ENCODE results near the gene RPGRIP1L. TPM values are rescaled to one million over a fixed set of nuclear protein-coding genes. Genes with fewer than 3 reads are reported as not detected.

The RPGRIP1L gene
- total RNA-seq, 1 donor from 2014 or later: 12.0 TPM

- Mint-ChIP-seq H3K4me1 (ENCODE audit: unreplicated experiment) (peaks cover 10% of the 10 kb centered on the region), H3K9me3 (ENCODE audit: unreplicated experiment) (no peaks in the 10 kb centered on the region), H3K27me3 (ENCODE audit: unreplicated experiment) (no peaks in the 10 kb centered on the region), H3K4me3 (ENCODE audit: unreplicated experiment) (no peak overlapping the region), H3K27ac (ENCODE audit: unreplicated experiment) (no peak overlapping the region), H3K36me3 (ENCODE audit: unreplicated experiment) (peaks cover 10% of the 10 kb centered on the region)
- DNase-seq (ENCODE audit: extremely low spot score, unreplicated experiment): no peak
- no peak for TF ChIP-seq CTCF (IDR thresholded peaks at IDR 0.05)
Measured at GRCh38 chr16:53631236-53632025, 72.2 kb downstream of the RPGRIP1L start.

- DNase-seq (ENCODE audit: extremely low spot score, unreplicated experiment): no peak
- Mint-ChIP-seq H3K4me1 (ENCODE audit: unreplicated experiment) (peaks cover 16% of the 10 kb centered on the region), H3K27me3 (ENCODE audit: unreplicated experiment) (no peaks in the 10 kb centered on the region), H3K4me3 (ENCODE audit: unreplicated experiment) (no peak overlapping the region), H3K27ac (ENCODE audit: unreplicated experiment) (no peak overlapping the region), H3K36me3 (ENCODE audit: unreplicated experiment) (peaks cover 7% of the 10 kb centered on the region), H3K9me3 (ENCODE audit: unreplicated experiment) (no peaks in the 10 kb centered on the region)
- no peak for TF ChIP-seq CTCF (IDR thresholded peaks at IDR 0.05)
Measured at GRCh38 chr16:53629607-53630312, 73.9 kb downstream of the RPGRIP1L start.

GRCh38 chr16:53629151-53629550 lies 74.5 kb downstream of the RPGRIP1L start:
- Mint-ChIP-seq H3K27ac (ENCODE audit: unreplicated experiment) (no peak overlapping the region), H3K4me3 (ENCODE audit: unreplicated experiment) (no peak overlapping the region), H3K36me3 (ENCODE audit: unreplicated experiment) (peaks cover 2% of the 10 kb centered on the region), H3K4me1 (ENCODE audit: unreplicated experiment) (peaks cover 16% of the 10 kb centered on the region), H3K9me3 (ENCODE audit: unreplicated experiment) (no peaks in the 10 kb centered on the region), H3K27me3 (ENCODE audit: unreplicated experiment) (no peaks in the 10 kb centered on the region)
- no peak for TF ChIP-seq CTCF (IDR thresholded peaks at IDR 0.05)
- no peak for DNase-seq (ENCODE audit: extremely low spot score, unreplicated experiment)

- no peak for TF ChIP-seq CTCF (IDR thresholded peaks at IDR 0.05)
- Mint-ChIP-seq H3K4me3 (ENCODE audit: unreplicated experiment) (no peak overlapping the region), H3K9me3 (ENCODE audit: unreplicated experiment) (no peaks in the 10 kb centered on the region), H3K4me1 (ENCODE audit: unreplicated experiment) (peaks cover 16% of the 10 kb centered on the region), H3K27ac (ENCODE audit: unreplicated experiment) (peak overlapping the region; percentile 29), H3K36me3 (ENCODE audit: unreplicated experiment) (peaks cover 1% of the 10 kb centered on the region), H3K27me3 (ENCODE audit: unreplicated experiment) (no peaks in the 10 kb centered on the region)
- no peak for DNase-seq (ENCODE audit: extremely low spot score, unreplicated experiment)
Measured at GRCh38 chr16:53626811-53627210, 76.8 kb downstream of the RPGRIP1L start.

- Mint-ChIP-seq H3K4me1 (ENCODE audit: unreplicated experiment) (peaks cover 16% of the 10 kb centered on the region), H3K36me3 (ENCODE audit: unreplicated experiment) (peaks cover 1% of the 10 kb centered on the region), H3K4me3 (ENCODE audit: unreplicated experiment) (no peak overlapping the region), H3K27ac (ENCODE audit: unreplicated experiment) (peak overlapping the region; percentile 51), H3K27me3 (ENCODE audit: unreplicated experiment) (no peaks in the 10 kb centered on the region), H3K9me3 (ENCODE audit: unreplicated experiment) (no peaks in the 10 kb centered on the region)
- no peak for TF ChIP-seq CTCF (IDR thresholded peaks at IDR 0.05)
- no peak for DNase-seq (ENCODE audit: extremely low spot score, unreplicated experiment)
Measured at GRCh38 chr16:53626161-53626560, 77.5 kb downstream of the RPGRIP1L start.
